ENCODE data around the gene ZNFX1.

ZNFX1 gene

GRCh38 chr20:49261173-49261572 is 16.7 kb downstream of the ZNFX1 start:
- TF ChIP-seq CTCF (IDR thresholded peaks at IDR 0.05) = no peak

GRCh38 chr20:49260218-49260617 is 17.6 kb downstream of the ZNFX1 start:
- no peak for TF ChIP-seq CTCF (IDR thresholded peaks at IDR 0.05)

- TF ChIP-seq CTCF (IDR thresholded peaks at IDR 0.05) = no peak
Measured at GRCh38 chr20:49259799-49260198, 18.1 kb downstream of the ZNFX1 start.

- no peak for TF ChIP-seq CTCF (IDR thresholded peaks at IDR 0.05)
Measured at GRCh38 chr20:49259284-49259683, 18.6 kb downstream of the ZNFX1 start.

- no peak for TF ChIP-seq CTCF (IDR thresholded peaks at IDR 0.05)
Measured at GRCh38 chr20:49256261-49256660, 21.6 kb downstream of the ZNFX1 start.

GRCh38 chr20:49252556-49253350 is 25.1 kb downstream of the ZNFX1 start:
- no peak for TF ChIP-seq CTCF (IDR thresholded peaks at IDR 0.05)

- no peak for TF ChIP-seq CTCF (IDR thresholded peaks at IDR 0.05)
Measured at GRCh38 chr20:49248879-49249665, 28.8 kb downstream of the ZNFX1 start.
